ENCODE measurements around the gene TSPAN2. TPM values are rescaled to one million over a fixed set of nuclear protein-coding genes. Genes with fewer than 3 reads are reported as not detected.

The TSPAN2 gene
- total and polyA plus RNA-seq, 9 of the 15 experiments (the other 6 are each of a cell fraction or from before 2014, with no cell fraction given) = not detected

DNA sequence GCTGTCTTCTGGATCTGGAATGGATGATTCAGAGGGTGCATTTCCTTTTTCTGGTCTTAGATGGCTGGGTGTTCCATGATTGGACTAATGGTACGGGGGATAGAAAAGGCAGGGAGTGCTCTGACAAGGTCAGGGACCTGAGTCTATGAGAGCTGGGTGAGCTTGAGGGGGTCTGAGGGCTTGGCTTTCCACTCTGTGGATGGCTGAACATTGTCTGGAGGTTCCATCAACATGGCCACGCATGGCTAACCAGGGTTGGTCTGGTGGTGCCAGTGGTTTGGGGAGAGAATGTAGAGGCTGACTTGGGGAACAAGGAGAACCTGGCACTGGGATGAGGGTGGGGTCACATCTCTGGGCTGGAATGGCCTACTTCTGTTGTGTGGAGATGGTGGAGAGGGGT lies 41.5 kb upstream of the TSPAN2 start (continued):
- TF ChIP-seq POLR2H (tag; IDR thresholded peaks at IDR 0.05; ENCODE audit: low read depth) (no peak), KDM2B (CRISPR knock-in tag; IDR thresholded peaks at IDR 0.05) (no peak), HDAC1 (IDR thresholded peaks at IDR 0.05) (no peak), FOXP1 (CRISPR knock-in tag; IDR thresholded peaks at IDR 0.05) (no peak)
- TF ChIP-seq, protein P1, sequence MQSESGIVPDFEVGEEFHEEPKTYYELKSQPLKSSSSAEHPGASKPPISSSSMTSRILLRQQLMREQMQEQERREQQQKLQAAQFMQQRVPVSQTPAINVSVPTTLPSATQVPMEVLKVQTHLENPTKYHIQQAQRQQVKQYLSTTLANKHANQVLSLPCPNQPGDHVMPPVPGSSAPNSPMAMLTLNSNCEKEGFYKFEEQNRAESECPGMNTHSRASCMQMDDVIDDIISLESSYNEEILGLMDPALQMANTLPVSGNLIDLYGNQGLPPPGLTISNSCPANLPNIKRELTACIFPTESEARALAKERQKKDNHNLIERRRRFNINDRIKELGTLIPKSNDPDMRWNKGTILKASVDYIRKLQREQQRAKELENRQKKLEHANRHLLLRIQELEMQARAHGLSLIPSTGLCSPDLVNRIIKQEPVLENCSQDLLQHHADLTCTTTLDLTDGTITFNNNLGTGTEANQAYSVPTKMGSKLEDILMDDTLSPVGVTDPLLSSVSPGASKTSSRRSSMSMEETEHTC (IDR thresholded peaks at IDR 0.05) = no peak
- TF ChIP-seq, protein P2, sequence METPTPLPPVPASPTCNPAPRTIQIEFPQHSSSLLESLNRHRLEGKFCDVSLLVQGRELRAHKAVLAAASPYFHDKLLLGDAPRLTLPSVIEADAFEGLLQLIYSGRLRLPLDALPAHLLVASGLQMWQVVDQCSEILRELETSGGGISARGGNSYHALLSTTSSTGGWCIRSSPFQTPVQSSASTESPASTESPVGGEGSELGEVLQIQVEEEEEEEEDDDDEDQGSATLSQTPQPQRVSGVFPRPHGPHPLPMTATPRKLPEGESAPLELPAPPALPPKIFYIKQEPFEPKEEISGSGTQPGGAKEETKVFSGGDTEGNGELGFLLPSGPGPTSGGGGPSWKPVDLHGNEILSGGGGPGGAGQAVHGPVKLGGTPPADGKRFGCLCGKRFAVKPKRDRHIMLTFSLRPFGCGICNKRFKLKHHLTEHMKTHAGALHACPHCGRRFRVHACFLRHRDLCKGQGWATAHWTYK (CRISPR knock-in tag; IDR thresholded peaks at IDR 0.05) = no peak
- TF ChIP-seq, protein P3, sequence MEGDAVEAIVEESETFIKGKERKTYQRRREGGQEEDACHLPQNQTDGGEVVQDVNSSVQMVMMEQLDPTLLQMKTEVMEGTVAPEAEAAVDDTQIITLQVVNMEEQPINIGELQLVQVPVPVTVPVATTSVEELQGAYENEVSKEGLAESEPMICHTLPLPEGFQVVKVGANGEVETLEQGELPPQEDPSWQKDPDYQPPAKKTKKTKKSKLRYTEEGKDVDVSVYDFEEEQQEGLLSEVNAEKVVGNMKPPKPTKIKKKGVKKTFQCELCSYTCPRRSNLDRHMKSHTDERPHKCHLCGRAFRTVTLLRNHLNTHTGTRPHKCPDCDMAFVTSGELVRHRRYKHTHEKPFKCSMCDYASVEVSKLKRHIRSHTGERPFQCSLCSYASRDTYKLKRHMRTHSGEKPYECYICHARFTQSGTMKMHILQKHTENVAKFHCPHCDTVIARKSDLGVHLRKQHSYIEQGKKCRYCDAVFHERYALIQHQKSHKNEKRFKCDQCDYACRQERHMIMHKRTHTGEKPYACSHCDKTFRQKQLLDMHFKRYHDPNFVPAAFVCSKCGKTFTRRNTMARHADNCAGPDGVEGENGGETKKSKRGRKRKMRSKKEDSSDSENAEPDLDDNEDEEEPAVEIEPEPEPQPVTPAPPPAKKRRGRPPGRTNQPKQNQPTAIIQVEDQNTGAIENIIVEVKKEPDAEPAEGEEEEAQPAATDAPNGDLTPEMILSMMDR (IDR thresholded peaks at IDR 0.05 in 2 of 3, conservative IDR thresholded peaks at IDR 0.05 in 1 of 3; ENCODE audit: insufficient read depth in 2 of 3, low read depth in 1 of 3, low read length in 3 of 3) = no peak

Measured in K562 (cell line).